GM19438 (cell line): ENCODE results near the gene KIAA0825.

Experiments used
- ATAC-seq: cut with Tn5 transposase; IDR thresholded peaks from one replicate; pipeline ENCODE4 v1.9.1; 2021; ENCODE audit warnings: low read depth; ENCODE audit not compliant: unreplicated experiment

The KIAA0825 gene

DNA sequence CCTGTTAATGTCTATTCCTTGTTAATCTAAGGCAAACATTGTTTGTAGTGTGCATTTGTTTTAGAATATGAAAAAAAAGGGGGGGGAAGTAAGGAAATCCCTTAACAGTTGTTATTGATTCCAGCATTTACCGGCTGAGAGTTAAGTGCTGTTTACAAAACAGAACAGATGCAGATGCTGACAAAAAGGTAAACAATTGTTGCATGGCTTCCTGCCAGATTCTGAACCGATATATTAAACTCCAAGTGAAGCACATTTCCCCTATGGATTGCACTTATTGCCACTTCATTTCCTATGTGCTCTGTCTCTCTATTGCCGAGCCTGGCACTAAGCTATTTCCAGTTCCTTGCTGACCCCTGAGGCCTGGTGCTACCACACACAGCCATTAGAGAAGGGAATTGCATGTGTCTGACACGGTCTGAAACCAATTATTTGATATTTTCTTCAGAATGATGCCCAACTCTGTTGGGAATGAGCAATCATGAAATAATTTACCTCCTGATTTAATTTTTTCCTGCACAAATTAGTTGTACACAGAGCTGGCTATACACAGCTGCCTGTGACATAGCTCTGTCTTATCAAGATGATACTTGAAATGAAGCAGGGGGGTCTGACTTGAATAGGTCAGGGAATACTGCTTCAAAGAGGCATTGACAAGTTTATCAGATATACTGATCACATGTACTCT lies 109.8 kb downstream of the KIAA0825 start:
- no peak for ATAC-seq

DNA sequence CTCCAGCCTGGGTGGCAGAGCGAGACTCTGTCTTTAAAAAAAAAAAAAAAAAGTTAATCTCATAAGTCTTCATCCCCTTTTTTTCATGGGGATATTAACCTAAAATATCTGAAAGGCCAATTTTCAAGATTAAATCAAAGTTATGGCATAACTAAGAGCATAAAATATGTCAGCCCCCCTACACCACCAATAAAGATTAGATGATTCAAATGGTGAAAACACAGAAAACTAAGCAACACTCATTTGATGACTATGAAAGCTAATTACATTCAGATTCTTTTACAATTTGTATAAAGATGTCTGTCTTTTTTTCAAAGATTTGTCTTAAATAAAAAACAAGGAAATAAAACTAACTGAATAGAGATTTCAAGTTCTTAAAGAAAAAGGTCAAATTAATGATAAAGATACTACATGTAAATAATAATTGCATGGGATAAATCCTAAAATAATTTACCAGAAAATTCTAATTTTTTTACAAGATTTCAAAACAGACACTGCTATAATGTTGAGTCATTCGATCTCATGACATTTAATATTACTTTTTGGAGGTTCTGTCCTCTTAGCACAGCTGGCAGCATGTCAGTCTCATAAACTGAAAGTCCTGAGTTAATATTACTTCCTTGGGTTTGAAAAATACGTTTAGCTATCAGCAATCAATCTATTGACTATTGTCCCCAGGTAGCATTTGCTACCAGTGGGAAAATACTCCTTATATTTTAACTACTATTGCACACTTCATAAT lies 112.9 kb downstream of the KIAA0825 start:
- ATAC-seq, result no peak

DNA sequence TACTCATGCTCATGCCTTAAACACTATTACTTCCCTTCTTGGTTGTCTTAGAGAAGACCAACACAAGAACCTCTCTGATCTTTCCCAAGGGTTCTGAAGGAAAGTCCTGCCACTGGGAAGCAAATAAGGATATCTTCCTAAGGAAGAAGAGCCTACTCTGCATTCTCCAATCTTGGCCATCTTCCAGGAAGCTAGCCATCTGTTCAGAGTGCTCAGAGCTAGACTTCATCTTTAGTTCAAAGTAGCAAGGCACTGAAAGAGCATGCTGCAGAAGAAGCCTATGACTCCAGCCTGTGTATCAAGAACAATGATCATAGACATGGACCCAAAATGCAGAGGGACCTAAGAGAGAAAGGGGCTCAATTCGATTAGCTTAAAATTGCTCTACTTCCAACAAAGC lies 114.7 kb downstream of the KIAA0825 start:
- ATAC-seq, result no peak

DNA sequence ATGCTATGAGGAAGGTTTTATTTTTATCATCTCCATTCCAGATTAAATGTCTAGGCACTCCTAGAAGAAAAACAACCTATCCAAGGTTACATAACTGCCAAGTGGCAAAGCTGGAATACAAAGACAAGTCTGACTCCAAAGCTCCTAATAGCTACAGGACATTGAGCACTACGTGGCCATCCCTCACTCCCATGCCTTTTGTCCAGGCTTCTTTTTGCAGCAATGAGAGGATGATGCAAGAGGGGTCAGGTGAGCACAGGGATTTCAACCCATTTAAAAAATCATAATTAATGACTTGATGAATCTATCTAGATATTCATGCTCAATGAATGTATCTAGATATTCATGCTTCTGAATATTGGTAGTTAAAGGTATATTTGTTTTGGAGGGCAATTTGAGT lies 117.0 kb downstream of the KIAA0825 start:
- no peak for ATAC-seq

DNA sequence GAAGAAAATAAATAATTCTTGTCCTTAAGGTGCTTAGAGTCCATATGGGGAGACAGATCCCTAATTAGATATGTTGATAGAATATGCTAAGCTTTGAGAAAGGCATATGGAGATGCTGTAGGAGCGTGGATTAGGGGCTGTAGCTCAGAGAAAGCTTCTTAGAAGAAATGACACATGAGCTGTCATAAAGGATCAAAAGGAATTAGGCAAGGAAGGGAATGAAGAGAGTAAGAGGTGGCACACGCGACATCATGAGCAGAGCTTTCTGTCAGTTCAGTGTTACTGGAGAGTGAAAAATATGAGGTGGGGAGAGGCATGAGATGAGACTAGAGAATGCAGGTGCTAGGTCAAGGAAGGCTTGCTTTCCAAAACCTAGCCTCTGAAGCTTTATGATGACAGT lies 118.6 kb downstream of the KIAA0825 start:
- ATAC-seq, result no peak

DNA sequence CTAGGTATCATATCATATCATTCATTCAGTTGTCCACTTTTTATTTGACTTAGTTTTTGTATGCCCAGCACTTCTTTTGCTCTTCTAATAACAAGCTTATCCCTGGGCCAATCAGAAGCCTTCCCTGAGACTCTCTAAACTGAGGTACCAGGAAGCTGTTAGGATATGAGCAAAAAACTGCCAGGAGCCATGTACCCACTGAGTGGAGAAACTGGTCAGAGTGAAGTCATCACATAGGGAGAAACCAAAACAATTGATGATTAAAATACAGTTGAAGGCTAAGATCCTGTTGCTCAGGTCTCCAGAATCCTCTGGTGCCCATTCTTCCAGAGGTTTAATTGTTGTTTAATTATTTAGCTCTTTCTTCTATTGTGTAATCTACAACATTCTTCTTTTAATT lies 120.2 kb downstream of the KIAA0825 start:
- no peak for ATAC-seq

DNA sequence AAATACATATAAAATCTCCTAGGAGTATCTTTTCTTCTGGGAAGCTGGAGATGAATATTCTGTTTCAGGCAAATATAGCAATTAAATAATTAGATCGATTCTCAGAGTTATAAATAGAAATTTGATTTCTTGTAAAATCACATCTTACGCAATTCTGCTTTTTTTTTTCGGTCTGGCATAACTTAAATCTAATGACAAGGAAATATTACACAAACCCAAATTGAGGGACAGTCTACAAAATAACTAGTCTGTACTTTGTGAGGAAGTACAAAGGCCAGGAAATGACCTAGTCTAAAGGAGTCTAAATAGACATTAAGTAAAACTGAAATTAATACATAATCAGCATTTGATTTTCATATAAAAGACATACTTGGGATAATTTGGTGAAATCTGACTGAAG lies 133.3 kb downstream of the KIAA0825 start:
- ATAC-seq, result no peak

DNA sequence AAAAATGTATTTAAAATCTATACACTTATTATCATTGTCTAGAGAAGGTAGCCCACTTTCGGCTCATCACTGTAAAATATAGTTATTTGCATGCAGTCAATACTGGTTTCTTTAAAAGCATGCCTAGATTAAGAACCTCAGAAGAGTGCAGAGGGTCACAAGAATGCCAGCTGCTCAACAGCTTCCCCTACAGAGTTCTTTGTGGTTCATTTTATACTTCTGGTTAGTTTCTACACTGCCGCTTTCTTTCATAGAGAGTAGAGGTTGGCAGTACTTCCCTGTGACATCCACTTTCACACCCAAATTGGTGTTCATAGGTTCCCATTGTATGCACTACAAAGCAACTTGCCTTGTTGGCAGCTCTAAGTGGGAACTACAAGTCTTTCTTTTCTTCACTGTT lies 137.3 kb downstream of the KIAA0825 start:
- ATAC-seq, result no peak

DNA sequence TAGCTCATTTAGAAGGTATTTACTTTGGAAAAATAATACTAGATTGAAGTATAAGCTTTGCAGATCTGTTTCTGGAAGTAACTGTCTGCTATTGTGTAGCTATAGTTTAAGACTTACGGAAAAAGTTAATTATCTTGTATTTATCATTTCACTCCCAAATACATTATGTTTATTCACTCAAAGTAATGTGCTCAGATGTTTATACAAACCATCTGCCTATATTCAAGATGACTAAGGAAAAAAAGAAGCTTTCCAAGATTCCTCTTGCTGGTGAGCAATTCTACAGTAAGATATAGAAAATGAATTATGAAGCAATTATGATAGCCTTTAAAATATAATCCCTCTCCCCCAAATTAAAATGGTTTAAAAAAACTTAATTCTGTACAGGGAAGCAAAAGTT lies 137.9 kb downstream of the KIAA0825 start:
- ATAC-seq, result no peak

DNA sequence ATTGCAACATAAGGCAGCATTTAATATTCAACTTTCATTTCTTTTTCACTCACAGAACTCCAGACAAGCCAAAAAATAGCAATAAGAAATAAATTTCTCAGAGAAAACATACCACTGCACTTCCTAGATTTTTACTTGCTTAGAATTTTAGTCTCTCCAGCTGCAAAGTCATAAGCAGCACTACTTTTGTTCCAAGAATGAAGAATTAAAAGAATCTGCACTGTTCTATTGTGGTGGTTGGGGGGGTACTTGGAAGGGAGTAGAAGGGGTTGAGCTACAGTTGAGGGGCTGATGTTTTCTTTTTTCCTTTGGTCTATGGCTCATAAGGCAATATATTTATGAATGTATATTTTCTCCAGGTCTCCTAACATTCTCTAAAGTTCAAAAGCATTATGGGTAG lies 144.5 kb downstream of the KIAA0825 start:
- ATAC-seq, result no peak

DNA sequence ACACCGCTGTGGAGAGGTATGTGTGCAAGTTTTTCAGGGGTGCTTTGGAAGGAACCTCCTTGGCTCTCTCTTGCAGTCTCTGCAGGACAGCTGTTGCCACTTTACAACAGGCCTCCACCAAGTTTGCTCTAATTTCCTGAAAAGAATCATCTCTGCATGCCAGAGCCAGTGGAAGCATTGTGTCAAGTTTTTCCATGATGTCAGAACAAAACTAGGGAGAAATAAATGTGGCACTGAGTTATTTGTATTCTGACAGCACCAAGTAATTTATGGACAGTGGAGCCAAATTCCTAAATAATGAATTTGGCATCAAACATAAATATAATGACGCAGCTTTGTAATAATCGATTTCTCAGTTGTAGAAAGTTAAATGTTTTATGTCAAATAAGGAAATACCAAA lies 146.9 kb downstream of the KIAA0825 start:
- no peak for ATAC-seq

DNA sequence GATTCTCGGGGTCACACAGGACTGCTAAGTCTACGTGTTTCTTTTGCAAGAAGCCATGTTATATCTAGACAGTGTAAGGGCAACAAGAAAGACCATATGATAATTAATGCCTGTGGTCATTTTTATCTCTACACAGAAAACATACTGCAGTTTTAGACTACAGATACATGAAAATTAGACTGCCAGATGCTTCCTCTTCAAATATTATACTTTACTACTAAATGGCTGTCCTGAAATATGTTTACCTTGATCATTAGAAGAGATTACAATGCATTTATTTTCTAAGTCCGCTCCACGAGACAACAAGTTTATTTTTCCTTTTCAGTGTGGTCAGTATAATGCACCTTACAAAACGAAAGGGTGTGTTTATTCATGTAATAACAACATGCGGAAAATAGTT lies 147.6 kb downstream of the KIAA0825 start:
- ATAC-seq, result no peak

DNA sequence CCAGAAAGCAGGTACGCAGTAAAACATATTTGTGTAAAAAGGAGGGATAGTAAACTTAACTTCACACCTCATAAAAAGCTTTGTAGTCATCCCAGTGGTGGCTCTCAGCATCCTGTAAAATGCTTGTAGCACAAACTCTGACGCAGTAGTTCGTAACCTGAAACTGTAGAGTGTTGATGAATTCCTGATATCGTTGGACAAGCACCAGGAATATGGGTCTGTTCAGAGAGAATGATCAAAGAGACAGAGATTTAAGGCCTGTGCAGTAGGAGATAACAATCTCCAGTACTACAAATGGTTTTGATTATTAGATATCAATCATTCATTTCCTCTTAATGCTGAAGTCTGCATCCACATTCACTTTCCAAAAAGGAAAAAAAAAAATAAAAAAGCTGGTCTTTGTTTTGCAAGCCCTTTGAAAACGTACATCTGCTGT lies 148.5 kb downstream of the KIAA0825 start:
- ATAC-seq, result no peak

DNA sequence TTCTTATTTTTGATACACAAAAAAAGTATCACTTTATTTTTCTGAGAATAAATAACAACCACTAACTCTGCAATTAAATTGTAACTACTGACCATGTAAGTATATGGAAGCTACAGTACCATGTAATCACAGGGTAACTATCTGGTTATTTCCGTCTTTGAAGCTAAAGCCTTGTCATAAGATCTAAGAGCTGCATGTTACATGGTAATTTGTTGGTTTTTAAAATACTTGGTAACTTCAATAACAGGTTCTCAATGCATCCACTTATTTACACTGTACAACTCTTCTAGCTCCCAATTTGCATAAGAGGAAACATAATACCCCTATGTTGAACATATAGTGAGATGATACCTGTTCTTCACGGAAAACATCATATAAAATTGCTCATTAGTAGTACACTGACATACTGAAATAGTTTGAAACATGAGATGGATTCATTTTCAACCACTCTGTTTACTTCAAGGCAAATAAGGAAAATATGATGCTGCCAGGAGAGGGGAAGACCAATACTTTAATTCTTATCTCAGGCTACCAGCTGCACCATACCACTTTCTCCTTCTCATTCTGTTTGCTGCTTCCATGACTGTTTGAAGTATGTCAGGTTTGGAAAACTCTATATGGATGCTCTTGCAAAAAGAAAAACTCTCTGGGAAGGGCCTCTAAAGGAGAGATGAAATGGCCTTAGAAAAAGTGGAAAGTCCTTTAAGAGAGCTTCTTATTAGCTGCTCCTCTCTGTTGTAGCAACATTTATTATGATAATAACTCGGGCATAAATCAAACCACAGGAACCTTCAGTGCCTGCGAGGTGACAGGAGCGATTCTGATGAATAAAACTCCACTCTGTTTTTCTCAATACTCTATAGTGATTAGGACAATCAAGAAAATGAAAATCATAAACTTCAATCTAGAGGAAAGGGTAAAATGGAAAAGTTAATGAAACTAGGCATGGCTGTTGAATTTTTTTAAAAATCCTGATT lies 150.2 kb downstream of the KIAA0825 start:
- no peak for ATAC-seq

DNA sequence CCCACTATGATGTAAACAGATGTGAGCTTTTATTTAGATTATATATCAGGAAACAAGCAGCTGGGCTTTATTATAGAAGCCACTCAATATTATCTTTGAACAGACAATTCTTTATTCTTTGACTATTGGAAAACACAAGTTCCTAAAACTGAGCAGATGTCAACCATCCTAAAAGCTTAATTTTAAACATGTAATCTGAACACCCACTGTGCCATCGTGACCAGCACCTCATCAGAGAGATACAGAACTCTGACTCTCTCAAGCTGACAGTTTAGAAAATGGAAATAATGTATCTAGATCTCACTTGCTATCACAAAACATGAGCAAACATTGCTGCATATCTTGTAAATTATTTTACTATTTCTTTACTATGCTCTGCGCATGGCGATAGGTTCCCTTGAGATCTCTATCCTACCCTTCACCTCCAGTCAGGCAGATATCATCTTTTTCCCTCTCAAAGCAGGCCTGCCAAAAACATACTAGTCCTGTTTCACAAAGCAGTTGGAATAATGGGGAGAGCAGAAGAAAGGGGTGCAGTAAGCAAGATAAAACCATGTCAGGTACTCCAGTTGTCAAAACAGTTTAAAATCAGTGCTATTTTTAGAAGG lies 151.0 kb downstream of the KIAA0825 start:
- ATAC-seq, result no peak

DNA sequence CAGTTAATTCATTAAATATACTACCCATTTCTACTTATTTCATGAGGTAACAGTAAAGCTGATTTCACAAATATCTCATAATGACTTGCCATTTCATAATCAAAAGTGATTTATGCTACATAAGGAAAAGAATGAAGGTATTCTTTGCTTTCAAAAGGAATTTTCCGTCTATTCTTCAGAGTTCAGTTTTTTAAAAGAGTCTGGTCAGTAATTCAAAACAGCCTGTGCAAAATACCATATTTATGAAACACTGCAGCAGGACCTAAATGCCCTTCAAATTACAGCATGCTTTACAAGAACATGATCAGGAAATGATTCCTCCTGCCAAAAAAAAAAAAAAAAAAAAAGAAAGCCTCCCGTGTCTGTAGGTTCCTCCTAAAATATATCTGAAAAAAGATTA lies 154.7 kb downstream of the KIAA0825 start:
- ATAC-seq, result no peak

DNA sequence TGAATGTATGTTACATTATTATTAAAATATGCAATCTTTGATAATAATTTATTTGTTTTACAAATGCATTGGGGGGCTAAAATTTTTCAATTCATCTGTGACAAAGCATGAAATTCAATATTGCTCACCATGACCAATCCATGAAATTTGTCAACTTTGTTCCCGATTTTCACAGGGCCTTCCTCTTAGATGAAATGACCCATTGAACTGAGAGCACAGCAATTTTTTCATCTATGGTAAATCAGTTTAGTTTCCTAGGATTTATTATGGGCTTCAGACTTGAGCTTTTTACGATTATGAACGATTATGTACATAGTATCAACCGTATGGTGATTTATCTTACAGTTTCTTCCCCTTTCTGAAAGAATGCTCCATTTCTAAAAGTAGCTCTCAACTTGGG lies 157.3 kb downstream of the KIAA0825 start:
- ATAC-seq, result no peak

DNA sequence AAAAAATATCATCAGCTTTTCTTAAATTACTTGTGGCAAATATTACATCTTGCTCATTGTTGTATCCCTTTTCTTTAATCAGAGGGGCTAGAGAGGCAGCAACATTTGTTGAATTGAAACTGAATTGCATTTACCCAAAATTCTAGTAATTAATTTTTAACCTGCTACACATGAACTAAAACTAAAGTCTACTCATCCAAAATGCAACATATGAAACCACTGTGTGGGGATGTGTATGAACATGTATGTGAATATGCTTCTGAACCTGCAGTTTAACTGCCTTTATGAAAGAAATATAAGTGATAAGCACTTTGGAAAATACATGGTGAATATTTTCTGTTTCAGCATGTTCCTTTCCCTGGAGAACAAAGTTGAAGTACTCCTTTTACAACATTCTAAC lies 158.5 kb downstream of the KIAA0825 start:
- no peak for ATAC-seq

DNA sequence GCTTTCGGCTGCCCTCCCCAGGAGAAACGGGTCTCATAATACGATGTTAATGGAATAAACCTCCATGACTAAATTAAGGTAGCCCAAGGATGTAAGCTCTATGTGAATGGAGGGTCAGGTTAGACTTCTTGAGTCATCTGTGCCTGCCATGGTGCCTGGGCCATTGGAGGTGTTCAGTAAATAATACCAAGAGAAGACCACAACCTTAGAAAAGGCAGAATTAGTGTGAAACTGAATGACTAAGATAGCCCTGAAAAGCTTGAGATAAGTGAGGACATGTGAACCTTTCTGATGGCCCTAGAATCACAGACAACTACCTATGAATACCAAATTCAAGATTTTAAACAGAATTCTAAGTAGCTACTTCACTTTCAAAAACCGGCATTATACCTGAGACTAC lies 160.6 kb downstream of the KIAA0825 start:
- no peak for ATAC-seq

DNA sequence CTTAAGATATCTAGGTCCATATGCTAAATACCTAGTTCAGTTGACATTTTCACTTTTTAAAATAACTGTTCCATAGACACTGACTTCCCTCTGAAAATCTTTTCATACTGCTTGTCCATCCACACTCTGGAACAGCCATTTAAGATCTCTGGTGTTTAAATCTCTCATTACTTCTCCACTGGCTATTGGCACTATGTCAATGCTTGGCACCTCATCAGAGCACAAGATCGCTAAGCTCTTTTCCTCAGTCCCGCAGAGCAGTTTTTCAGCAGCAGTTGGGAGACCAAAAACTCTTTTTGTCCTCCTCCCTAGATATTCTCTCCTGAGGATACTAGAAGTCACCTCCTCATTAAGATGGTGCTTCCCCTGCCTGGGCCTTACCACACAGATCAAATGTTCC lies 172.7 kb downstream of the KIAA0825 start:
- no peak for ATAC-seq

DNA sequence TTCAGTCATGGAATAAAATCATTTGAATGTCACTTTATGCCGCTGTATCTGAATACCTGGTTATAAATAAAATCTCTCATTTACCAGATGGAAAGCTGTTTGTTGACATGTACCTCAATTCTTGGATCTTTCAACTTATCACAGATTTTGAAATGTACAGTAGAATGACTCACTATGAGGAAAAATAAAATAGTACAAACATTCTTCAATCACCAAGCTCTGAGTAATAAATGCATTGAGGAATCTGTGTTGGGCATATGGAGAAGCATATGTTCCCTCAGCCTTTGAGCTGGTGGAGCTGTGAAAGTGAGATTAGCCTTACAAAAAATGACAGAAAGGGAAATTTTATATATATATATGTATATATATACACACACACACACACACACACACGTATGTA lies 175.4 kb downstream of the KIAA0825 start:
- no peak for ATAC-seq
